HG03039 (cell line): ENCODE data around the gene SLC22A25.
"Not testable (repeated sequence)": the region's sequence is repeated elsewhere in the genome, so short reads cannot be mapped to it uniquely, and the experiment has no call there.

Experiments
- ATAC-seq: cut with Tn5 transposase; IDR thresholded peaks from one replicate; pipeline ENCODE4 v1.9.1; 2021; ENCODE audit warnings: mild to moderate bottlenecking, moderate library complexity; ENCODE audit not compliant: unreplicated experiment

SLC22A25 gene

GRCh38 chr11:63235471-63236461 is 7.6 kb downstream of the SLC22A25 start:
- ATAC-seq, result not testable (repeated sequence)

- ATAC-seq, result no peak
Measured at GRCh38 chr11:63229815-63230214, 13.6 kb downstream of the SLC22A25 start.

- ATAC-seq, result no peak
Measured at GRCh38 chr11:63227521-63228107, 15.8 kb downstream of the SLC22A25 start.

GRCh38 chr11:63226488-63227114 is 16.8 kb downstream of the SLC22A25 start:
- no peak for ATAC-seq

GRCh38 chr11:63214093-63214492 is 29.3 kb downstream of the SLC22A25 start:
- ATAC-seq, result no peak

GRCh38 chr11:63212742-63213141 is 30.7 kb downstream of the SLC22A25 start:
- no peak for ATAC-seq

- no peak for ATAC-seq
Measured at GRCh38 chr11:63210111-63210510, 33.3 kb downstream of the SLC22A25 start.
